Erythroblast (primary cell): ENCODE measurements around the gene VWC2.

Source experiments
- GATA1 ChIP-seq: IDR thresholded peaks from 2 replicates; pipeline ENCODE4 v1.6.1; 2011; ENCODE audit warnings: low read depth, mild to moderate bottlenecking, control low read depth, low read length, moderate library complexity
- POLR2A ChIP-seq: IDR thresholded peaks from 2 replicates; pipeline ENCODE4 v1.6.1; 2011; ENCODE audit warnings: mild to moderate bottlenecking, low read length

DNA sequence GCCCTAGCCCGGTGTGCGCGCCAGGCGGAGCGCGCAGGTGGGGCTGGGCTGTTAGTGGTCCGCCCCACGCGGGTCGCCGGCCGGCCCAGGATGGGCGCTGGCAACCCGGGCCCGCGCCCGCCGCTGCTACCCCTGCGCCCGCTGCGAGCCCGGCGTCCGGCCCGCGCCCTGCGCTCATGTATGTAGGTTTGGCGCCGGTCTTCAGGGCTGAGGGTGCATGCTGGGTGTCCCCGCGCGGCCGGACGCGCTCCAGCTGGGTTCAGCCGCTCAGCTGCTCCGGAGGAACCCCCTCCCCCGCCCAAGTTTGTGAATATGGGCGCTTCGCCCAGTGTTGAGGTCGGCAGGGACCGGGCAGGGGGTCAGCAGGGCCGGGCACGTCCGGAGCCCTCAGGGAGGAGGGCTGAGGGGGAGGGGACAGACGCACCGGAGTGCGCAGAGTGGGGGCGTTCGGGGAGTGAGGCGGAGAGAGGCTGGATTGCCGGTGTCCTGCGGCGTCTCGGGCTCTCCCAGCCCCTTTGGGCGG, 559 bp downstream of the VWC2 start:
- TF ChIP-seq POLR2A (no peak), GATA1 (no peak)
